Psoas muscle (tissue), 8 donors: ENCODE measurements around the gene B4GALT1. TPM values are rescaled to one million over a fixed set of nuclear protein-coding genes. Genes with fewer than 3 reads are reported as not detected.

Experiments used
- ATAC-seq, 4 donors: fragments of 200-7000 bp; cut with Tn5 transposase; one replicate each; pipeline ENCODE4 v1.9.1; 2020; ENCODE audit warnings: moderate library complexity in 3 of 4, mild to moderate bottlenecking in 2 of 4
- DNase-seq, 2 donors: peaks; one replicate each; pipeline ENCODE4 v3.0.0-alpha.2; 2020
- H3K27ac ChIP-seq: fragments of 200-600 bp; one replicate; pipeline ENCODE4 v1.8.0; 2022
- H3K27me3 ChIP-seq, 3 donors: fragments of 200-600 bp in 1 of 3; one replicate each; pipeline versions ENCODE4 v1.6.1 to v1.8.0; 2013 to 2022; ENCODE audit warnings: low read length in 2 of 3, mild to moderate bottlenecking in 2 of 3, moderate library complexity in 1 of 3; ENCODE audit not compliant: insufficient read depth in 3 of 3
- H3K36me3 ChIP-seq, 2 donors: fragments of 200-600 bp in 1 of 2; one replicate each; pipeline versions ENCODE4 v1.6.1 to v1.8.0; 2013 to 2022; ENCODE audit warnings: low read depth in 1 of 2, mild to moderate bottlenecking in 1 of 2, moderate library complexity in 1 of 2; ENCODE audit not compliant: insufficient read depth in 1 of 2
- H3K4me1 ChIP-seq: fragments of 200-600 bp; one replicate; pipeline ENCODE4 v1.8.0; 2022
- H3K4me3 ChIP-seq: fragments of 200-600 bp; one replicate; pipeline ENCODE4 v1.8.0; 2022; ENCODE audit warnings: mild to moderate bottlenecking
- H3K9me3 ChIP-seq: fragments of 200-600 bp; one replicate; pipeline ENCODE4 v1.8.0; 2022
- WGBS, 3 donors: extraction: QIAGEN DNeasy Blood & Tissue Kit; methylation state at CpG; one replicate each; pipeline versions ENCODE4 v1.1.6 to v1.1.7; 2013; 5-methylcytosine and 5-hydroxymethylcytosine counted together
- intact Hi-C, 2 donors: fragments of 100-400 bp; cut with DNase I; formaldehyde crosslinking; loops; one replicate each; pipeline versions ENCODE4 v1.11.0 to v1.14.2; 2022
- polyA plus RNA-seq, 3 donors: library from polyadenylated mRNA; stranded (reverse); fragments of 200-250 nt; gene quantifications; one replicate each; pipeline ENCODE4 v1.2.3, GENCODE V29; 2013
- total RNA-seq, 4 donors: library from RNA; stranded (reverse); fragmentation: NEBNext Ultra II Directional in 2 of 4; extraction: Animal tissue kit (Norgen Biotek cat#: 25700) in 2 of 4; gene quantifications; one replicate each; pipeline versions ENCODE4 v1.2.1 to v1.2.4, GENCODE V29; 2021 to 2023
- TF ChIP-seq, protein P1 (sequence below): fragments of 200-600 bp; IDR thresholded peaks from one replicate; pipeline ENCODE4 v1.8.0; 2022; ENCODE audit warnings: antibody characterized with exemption
- donor health status: healthy with polysubstance abuse.
- donor health status: DM: no; HTN: no; CAD: no; lungs with moderate emphysema.
- donor health status: Bipolar disorder and iron deficiency.
- donor health status: healthy.
- donor health status: DM: yes; HTN: yes; CAD: no.
- donor health status: DM: no; HTN: no; CAD: no.
- donor health status: DM: no; HTN: no; CAD: no.
- donor health status: DM: yes; HTN: yes; CAD: no.

Gene B4GALT1
- total and polyA plus RNA-seq, 7 donors = 13.0 to 28.1 (median 22.3) TPM

GRCh38 chr9:33138768-33139167 is 28.4 kb downstream of the B4GALT1 start:
- peaks cover 0 to 16% of the 10 kb centered on the region in 2 donors for H3K36me3 ChIP-seq
- 93 to 96% (median 93%) methylated on average over 7 of the region's 7 CpGs for WGBS, 3 donors
- TF ChIP-seq, protein P1, sequence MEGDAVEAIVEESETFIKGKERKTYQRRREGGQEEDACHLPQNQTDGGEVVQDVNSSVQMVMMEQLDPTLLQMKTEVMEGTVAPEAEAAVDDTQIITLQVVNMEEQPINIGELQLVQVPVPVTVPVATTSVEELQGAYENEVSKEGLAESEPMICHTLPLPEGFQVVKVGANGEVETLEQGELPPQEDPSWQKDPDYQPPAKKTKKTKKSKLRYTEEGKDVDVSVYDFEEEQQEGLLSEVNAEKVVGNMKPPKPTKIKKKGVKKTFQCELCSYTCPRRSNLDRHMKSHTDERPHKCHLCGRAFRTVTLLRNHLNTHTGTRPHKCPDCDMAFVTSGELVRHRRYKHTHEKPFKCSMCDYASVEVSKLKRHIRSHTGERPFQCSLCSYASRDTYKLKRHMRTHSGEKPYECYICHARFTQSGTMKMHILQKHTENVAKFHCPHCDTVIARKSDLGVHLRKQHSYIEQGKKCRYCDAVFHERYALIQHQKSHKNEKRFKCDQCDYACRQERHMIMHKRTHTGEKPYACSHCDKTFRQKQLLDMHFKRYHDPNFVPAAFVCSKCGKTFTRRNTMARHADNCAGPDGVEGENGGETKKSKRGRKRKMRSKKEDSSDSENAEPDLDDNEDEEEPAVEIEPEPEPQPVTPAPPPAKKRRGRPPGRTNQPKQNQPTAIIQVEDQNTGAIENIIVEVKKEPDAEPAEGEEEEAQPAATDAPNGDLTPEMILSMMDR = no peak
- no peak overlapping the region for H3K27ac ChIP-seq
- H3K4me1 ChIP-seq = peaks cover 69% of the 10 kb centered on the region
- intact Hi-C loops = loop anchor here in 1 of 2 donors (2.0 to 5.0 kb wide), 2 partner anchors 36 to 58 kb away; no protein-coding TSS in a partner anchor
- H3K27me3 ChIP-seq = no peaks in the 10 kb centered on the region
- H3K4me3 ChIP-seq = no peak overlapping the region
- ATAC-seq (no peak), DNase-seq (no peak)
- no peaks in the 10 kb centered on the region for H3K9me3 ChIP-seq

DNA sequence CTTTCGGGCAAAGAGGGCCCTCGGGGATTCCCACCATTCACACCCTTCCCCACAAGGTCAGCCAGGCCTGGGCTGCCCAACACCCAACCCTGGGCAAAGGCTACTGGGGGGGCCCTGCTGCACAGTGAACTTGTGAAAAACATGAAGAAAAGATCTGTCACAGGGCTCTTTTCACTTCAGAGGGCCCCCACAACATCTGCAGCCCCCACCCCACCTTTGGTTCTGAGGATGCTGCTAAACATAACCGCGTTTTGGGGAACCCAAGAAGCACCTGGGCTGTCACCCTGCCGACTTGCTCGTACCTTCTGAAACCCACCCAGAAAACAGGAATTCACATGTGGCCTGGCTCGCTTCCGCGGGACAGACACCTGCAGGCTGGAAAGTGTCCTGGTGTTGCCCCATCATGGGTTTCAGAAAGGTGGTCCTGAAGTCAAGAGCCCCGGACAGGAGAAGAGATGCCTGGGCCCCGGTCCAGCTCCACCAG is 29.3 kb downstream of the B4GALT1 start:
- Histone ChIP-seq H3K36me3 (peaks cover 0 to 23% of the 10 kb centered on the region in 2 donors), H3K27ac (no peak overlapping the region), H3K27me3 (no peaks in the 10 kb centered on the region), H3K4me1 (peaks cover 61% of the 10 kb centered on the region), H3K9me3 (no peaks in the 10 kb centered on the region), H3K4me3 (no peak overlapping the region)
- intact Hi-C loops = loop anchor here in 1 of 2 donors (2.0 to 5.0 kb wide), 2 partner anchors 36 to 57 kb away; no protein-coding TSS in a partner anchor
- ATAC-seq = no peak
- no peak for DNase-seq
- TF ChIP-seq, protein P1 = no peak
- 79 to 93% (median 82%) methylated on average over 11 of the region's 11 CpGs for WGBS, 3 donors

DNA sequence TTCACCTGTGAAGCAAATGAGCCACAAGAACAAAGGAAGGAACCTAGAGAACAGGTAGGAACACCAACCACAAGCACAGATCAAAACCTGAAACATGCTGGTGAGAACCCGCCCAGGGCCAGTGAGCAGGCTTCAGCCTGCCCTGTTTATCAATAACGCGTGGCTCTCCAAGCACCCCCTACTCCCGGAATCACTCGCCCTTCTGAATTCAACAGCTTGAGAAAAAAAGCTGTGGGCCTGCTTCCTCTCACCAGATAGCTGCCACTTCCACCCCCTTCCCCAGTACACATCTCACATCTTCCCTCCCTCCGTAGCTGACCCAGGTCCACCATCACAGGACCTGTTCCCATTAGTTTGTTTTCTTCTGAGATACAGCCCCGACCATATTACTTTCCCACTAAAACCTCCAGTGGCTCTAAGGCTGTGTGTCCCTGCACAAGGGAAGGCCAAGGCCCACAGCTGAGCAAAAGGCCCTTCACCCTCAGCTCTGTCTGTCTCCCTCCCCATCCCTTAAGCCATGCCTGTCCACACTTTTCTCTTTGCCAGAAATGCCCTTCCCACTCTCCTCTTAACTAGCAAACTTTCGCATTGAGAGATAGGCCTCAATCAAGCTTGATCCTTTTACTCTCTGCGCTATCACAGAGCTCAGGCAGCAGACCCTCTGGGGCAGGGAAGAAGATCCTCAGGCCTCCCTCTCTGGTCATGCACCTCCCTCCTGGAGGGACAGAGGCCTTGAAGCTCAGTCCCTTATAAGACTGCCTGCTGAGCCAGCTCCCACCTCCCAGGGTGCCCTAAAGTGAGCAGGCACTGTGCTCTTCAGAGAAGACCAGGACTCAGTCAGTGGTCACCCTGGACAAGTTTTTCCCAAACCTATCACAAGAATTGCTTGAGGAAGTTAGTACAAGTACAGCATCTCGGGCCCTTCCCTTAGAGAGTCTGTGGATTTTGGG is 30.1 kb downstream of the B4GALT1 start:
- Histone ChIP-seq H3K36me3 (peaks cover 0 to 24% of the 10 kb centered on the region in 2 donors), H3K27me3 (no peaks in the 10 kb centered on the region), H3K27ac (no peak overlapping the region), H3K4me3 (no peak overlapping the region), H3K9me3 (no peaks in the 10 kb centered on the region), H3K4me1 (peaks cover 58% of the 10 kb centered on the region)
- no peak for DNase-seq
- TF ChIP-seq, protein P1 = no peak
- no peak for ATAC-seq
- intact Hi-C loops = loop anchor here in 1 of 2 donors (5.0 kb wide), 1 partner anchor 35 kb away; no protein-coding TSS in a partner anchor
- WGBS, 3 donors = 83 to 87% (median 87%) methylated on average over 10 of the region's 10 CpGs

DNA sequence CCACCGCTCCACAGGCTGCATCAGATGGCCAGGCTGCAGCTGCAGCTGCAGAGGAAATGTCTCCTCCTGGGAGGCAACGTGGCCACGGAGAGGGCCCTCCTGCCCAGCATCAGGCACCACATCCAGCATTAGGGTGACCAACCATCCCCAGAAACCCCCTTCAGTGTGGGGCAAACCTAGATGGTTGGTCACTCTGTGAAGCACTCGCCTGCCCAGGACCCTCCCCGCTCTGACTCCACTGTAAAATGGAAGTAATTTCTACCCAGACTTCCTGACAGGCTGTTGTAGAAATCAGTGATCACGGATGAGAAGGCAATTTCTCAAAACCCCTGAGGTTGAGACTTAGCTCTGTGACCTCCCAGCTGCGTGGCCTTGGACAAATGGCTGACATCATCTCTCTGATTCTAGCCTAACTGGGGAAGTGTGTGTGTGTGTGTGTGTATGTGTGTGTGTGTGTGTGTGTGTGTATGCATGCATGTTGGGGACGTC is 31.6 kb downstream of the B4GALT1 start:
- DNase-seq (peak in 1 of 2 donors; percentile 51), ATAC-seq (no peak)
- no peaks in the 10 kb centered on the region for H3K9me3 ChIP-seq
- peaks cover 52% of the 10 kb centered on the region for H3K4me1 ChIP-seq
- H3K27ac ChIP-seq = peak overlapping the region; percentile 65
- TF ChIP-seq, protein P1 = no peak
- intact Hi-C loops = loop anchor here in 1 of 2 donors (5.0 kb wide), 1 partner anchor 33 kb away; no protein-coding TSS in a partner anchor
- no peaks in the 10 kb centered on the region for H3K27me3 ChIP-seq
- 50 to 58% (median 54%) methylated on average over 8 of the region's 8 CpGs for WGBS, 3 donors
- H3K4me3 ChIP-seq = no peak overlapping the region
- peaks cover 0 to 28% of the 10 kb centered on the region in 2 donors for H3K36me3 ChIP-seq
